HG02884 (cell line): ENCODE results near the gene RTF2.

ENCODE experiments used
- ATAC-seq: cut with Tn5 transposase; IDR thresholded peaks from one replicate; pipeline ENCODE4 v1.9.1; 2021; ENCODE audit warnings: mild to moderate bottlenecking, moderate library complexity; ENCODE audit not compliant: unreplicated experiment

RTF2 gene

GRCh38 chr20:56437196-56437960 lies 31.0 kb upstream of the RTF2 start:
- ATAC-seq: no peak

DNA sequence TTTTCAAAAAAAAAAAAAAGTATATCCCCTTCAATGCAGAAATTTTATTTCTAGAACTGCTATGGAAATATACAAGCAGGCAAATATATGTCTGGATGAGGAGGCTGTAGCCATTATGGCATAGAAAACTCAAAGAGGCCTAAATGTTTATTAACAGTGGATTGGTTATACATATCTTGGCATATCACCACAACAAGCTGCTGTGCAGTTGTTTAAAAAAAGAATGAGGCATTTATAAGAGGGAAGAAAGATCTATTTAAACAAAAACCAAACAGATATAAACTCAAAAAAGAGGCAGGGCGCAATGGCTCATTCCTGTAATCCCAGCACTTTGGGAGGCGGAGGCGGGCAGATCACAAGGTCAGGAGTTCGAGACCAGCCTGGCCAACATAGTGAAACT lies 30.1 kb upstream of the RTF2 start:
- no peak for ATAC-seq

- no peak for ATAC-seq
These were observed 28.6 kb upstream of the RTF2 start for GRCh38 chr20:56439771-56440291.

GRCh38 chr20:56440346-56441007 lies 27.9 kb upstream of the RTF2 start:
- peak; percentile 74 for ATAC-seq

GRCh38 chr20:56442389-56443365 lies 25.8 kb upstream of the RTF2 start:
- ATAC-seq: no peak

DNA sequence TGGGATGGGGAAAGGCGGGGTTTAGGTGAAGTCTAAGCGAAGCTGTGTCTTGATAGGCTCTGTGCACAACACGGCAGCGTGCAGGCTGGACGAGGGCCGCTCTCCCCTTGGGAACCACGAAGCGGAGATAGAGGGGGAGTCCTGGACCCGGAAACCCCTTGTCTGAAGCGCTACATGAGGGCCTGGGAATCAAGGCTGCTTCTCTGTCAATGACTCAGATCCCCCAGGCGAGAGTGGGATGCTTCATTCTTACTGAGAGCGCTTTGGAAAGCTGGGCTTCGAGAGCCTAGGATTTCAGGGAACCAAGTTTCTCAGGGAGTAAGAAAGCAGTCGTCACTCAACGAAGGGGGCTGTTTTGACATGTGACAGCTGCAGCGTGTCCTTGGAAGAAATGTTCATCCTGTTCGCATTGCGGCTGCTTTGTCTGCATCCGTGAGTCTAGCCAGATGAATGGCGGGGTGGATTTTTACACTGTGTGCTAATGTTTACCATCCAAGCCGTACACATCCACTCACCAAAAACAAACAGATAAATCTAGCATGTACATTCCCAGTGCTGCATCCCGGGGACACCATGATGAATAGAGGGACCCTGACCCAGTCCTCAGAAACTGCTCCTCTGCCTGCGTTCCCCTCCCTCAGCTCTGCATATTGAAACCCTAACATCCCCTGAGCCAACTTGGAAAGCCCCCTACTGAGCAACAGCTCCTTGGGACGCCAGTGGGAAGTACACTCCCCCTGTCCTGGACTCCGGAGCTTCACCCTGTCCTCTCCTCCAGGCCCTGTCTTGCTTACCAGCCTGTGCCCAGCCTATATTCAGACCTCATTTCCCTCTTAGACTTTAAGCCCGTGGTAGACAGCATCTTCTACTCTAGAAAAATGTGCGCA lies 24.5 kb upstream of the RTF2 start:
- no peak for ATAC-seq

DNA sequence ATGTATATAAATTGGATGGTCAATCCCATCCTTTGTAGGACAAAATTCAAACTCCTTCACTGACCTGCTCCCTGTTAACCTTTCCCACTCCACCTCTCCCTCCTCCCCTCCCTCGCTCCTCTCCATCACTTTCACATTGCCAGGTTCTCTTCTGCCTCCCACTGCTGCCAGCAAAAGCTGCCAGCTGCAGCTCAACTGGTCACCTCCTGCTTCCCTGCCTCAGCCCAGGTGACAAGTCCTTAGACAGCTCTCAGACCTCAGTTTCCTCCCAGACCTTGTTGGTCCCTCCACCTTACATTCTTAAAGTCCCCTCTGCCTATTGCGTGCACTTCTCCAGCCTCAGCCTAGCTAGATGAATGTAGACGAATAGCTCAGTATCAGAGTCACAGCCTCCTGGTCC lies 23.3 kb upstream of the RTF2 start:
- ATAC-seq: no peak

- ATAC-seq: no peak
These were observed 22.9 kb upstream of the RTF2 start for GRCh38 chr20:56445540-56445939.

DNA sequence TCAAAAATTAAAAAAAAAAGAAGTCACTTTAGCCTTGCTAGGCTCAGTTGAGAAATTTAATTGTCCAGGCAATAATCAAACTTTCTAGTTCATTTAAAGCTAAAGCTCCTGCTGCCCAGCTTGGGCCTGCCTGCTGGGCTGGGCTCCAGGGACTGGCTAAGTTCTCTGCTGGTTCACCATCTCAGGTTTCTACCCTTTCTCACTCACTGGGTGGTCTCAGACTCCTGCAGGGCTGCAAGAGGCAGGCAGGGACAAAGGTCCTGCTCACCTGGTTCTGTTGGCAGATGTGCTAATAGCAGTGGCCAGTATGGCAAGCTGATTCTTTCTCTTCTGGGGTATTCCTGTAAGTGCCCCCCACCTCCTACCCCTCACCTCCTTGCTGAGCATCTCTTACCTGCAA lies 21.2 kb upstream of the RTF2 start:
- no peak for ATAC-seq

- no peak for ATAC-seq
These were observed 19.0 kb upstream of the RTF2 start for GRCh38 chr20:56449459-56449858.

DNA sequence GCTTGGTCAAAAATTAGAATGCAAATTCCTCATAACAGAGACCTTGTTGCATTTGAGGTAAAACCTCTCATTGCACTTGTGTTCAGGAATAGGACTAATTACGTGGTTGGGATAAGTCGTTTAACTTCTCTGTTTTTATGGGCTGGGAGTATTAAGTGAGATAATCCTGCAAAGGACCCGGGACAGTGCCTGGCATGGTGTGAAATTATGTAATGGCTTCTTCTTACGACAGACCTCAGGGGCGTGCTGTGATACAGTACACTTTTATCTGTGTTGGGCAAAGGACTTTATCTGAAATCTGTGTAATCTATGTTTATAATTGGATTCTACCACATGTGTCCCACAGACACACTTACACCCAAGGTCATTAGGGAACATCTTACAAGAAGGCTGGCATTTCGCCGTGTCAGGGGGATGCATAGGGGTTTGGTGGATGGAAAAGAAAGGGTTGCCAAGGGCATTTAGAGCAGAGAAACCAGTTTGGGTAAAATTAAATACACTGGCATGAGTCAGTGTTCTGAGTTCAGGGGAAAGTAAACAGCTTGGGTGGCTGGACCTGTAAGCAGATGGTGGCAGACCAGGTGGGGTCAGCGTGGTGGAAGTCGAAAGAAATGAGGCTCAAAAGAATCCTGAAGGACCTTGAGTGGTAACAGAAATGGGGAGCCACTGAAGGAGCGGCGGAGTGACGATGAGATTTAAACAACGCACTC lies 17.2 kb upstream of the RTF2 start:
- ATAC-seq: no peak

GRCh38 chr20:56453352-56453751 lies 15.1 kb upstream of the RTF2 start:
- peak; percentile 68 for ATAC-seq

DNA sequence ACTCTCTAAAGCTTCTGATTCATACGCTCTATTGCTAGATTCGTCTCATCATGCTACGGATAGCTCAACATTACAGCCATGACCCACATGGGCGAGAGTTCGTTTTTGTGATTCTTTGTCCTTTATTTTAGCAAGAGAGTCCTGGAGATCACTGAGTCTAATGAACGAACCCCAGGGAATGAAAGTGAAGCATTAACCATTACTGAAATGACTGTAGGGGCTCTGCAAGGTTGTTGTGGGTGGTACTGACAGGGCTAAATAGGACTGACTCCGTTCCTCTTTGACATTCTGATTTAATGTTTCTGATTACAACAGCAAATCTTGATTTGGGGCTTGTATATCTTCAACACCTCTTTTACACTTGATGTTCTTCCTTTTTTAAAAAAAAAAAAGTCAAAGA lies 13.7 kb upstream of the RTF2 start:
- peak; percentile 83 for ATAC-seq

GRCh38 chr20:56458206-56458821 lies 10.1 kb upstream of the RTF2 start:
- ATAC-seq: no peak

DNA sequence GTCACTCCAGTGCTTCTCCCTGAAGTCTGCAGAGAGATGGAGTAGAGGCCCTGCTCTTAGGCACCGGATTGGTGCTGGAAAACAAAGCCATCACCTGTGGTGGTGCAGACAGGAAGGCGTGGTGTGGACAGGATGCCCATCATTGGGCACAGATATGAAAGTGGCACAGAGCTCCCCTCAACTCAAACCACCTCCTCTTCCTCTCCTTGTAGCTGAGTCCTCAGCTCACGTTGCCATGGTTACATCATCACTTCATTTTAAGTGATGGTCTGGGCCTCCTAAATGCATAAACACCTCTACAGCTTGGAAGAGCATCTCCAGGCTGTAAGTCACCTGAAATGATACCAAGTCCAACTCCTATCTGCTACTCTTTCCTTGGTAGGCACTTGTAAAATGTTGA lies 8.0 kb upstream of the RTF2 start:
- ATAC-seq: no peak

- ATAC-seq: no peak
These were observed 6.9 kb upstream of the RTF2 start for GRCh38 chr20:56461576-56461975.

DNA sequence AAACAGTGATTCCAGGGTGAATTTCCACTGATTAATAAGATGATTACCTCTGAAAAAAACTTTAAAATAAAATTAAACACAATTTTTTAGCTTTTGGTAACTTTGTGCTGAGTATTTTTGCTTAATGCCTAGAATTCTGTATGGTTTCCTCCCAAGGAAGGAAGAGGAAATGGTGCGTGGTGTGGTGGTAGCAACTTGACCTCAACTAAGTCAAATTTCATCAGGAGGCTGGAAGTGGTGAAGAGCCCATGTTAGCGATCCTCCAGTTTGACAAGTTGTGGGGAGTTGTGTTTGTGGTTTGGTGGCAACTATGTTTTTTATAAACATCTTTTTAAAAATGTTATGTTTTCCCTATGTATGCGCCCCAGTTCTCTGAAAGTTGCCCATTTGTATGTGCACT lies 5.0 kb upstream of the RTF2 start:
- no peak for ATAC-seq

GRCh38 chr20:56465997-56466396 lies 2.4 kb upstream of the RTF2 start:
- peak; percentile 40 for ATAC-seq

- ATAC-seq: peak; percentile 3
These were observed 485 bp upstream of the RTF2 start for GRCh38 chr20:56467968-56468315.
